IMR-90 (cell line): Measurements from ENCODE around the gene CEP170B. TPM values are rescaled to one million over a fixed set of nuclear protein-coding genes. Genes with fewer than 3 reads are reported as not detected.

ENCODE experiments used
- ATAC-seq: fragments of 200-7000 bp; cut with Tn5 transposase; 2 replicates; pipeline ENCODE4 v1.9.1; 2020; ENCODE audit warnings: low read depth, mild to moderate bottlenecking, moderate library complexity
- BruUV-seq: library from RNA; stranded (reverse); fragments of 400-500 nt; replicated peaks from 2 replicates; lab custom pipeline; 2021; lab: Mats Ljungman, UMichigan
- CTCF ChIA-PET: fragments of 300-600 bp; formaldehyde crosslinking; extraction: SDS; loops from one replicate; lab custom pipeline; 2021; ENCODE audit warnings: antibody characterized with exemption; lab: Yijun Ruan, JAX
- POLR2A ChIA-PET: fragments of 300-600 bp; sonication (Branson Sonifier 250); formaldehyde crosslinking; loops from one replicate; lab custom pipeline; 2022; ENCODE audit warnings: antibody characterized with exemption; ENCODE audit not compliant: unreplicated experiment; lab: Charles Lee
- DNase-seq: peaks from one replicate; pipeline ENCODE4 v3.0.0; 2013
- H2AFZ ChIP-seq: replicated peaks from 2 replicates; pipeline ENCODE3; 2013; ENCODE audit warnings: low read length, mild to moderate bottlenecking; ENCODE audit not compliant: poor library complexity
- H2AK5ac ChIP-seq: 2 replicates; pipeline ENCODE4 v1.6.1; 2013; ENCODE audit warnings: low read depth, low read length, inconsistent platforms
- H2AK9ac ChIP-seq: replicated peaks from 2 replicates; pipeline ENCODE3; 2013; ENCODE audit warnings: mild to moderate bottlenecking, low read depth, low read length, moderate library complexity; ENCODE audit not compliant: poor library complexity
- H2BK120ac ChIP-seq: 2 replicates; pipeline ENCODE4 v1.6.1; 2013; ENCODE audit warnings: low read depth, low read length, inconsistent platforms
- H2BK15ac ChIP-seq: 3 replicates; pipeline ENCODE4 v1.6.1; 2013; ENCODE audit warnings: low read depth, low read length, inconsistent platforms
- H2BK20ac ChIP-seq: 2 replicates; pipeline ENCODE4 v1.6.1; 2013; ENCODE audit warnings: low read depth, mild to moderate bottlenecking, inconsistent platforms, low read length, moderate library complexity
- H2BK5ac ChIP-seq: 2 replicates; pipeline ENCODE4 v1.6.1; 2013; ENCODE audit warnings: mild to moderate bottlenecking, low read depth, low read length, inconsistent platforms; ENCODE audit not compliant: poor library complexity, severe bottlenecking
- H3K14ac ChIP-seq: replicated peaks from 2 replicates; pipeline ENCODE4 v1.6.1; 2013; ENCODE audit warnings: low read depth, low read length, inconsistent platforms
- H3K18ac ChIP-seq: 2 replicates; pipeline ENCODE4 v1.6.1; 2013; ENCODE audit warnings: low read depth, low read length, control low read depth
- H3K23ac ChIP-seq: 2 replicates; pipeline ENCODE4 v1.6.1; 2013; ENCODE audit warnings: low read depth, low read length, inconsistent platforms
- H3K27ac ChIP-seq: 2 replicates; pipeline ENCODE4 v1.5.1; 2013; ENCODE audit warnings: mild to moderate bottlenecking, control low read depth, low read length; ENCODE audit not compliant: insufficient read depth
- H3K27me3 ChIP-seq: 2 replicates; pipeline ENCODE4 v1.6.1; 2013; ENCODE audit warnings: low read length; ENCODE audit not compliant: control insufficient read depth, insufficient read depth
- H3K36me3 ChIP-seq: 2 replicates; pipeline ENCODE4 v1.6.1; 2013; ENCODE audit warnings: low read length, mixed read lengths; ENCODE audit not compliant: control insufficient read depth, insufficient read depth
- H3K4ac ChIP-seq: 2 replicates; pipeline ENCODE4 v1.6.1; 2013; ENCODE audit warnings: low read depth, low read length, inconsistent platforms
- H3K4me1 ChIP-seq: 2 replicates; pipeline ENCODE4 v1.6.1; 2013; ENCODE audit warnings: low read length, mixed read lengths; ENCODE audit not compliant: control insufficient read depth, insufficient read depth
- H3K4me2 ChIP-seq: 2 replicates; pipeline ENCODE4 v1.6.1; 2013; ENCODE audit warnings: low read depth, mild to moderate bottlenecking, control low read depth, low read length, moderate library complexity
- H3K4me3 ChIP-seq: 2 replicates; pipeline ENCODE4 v1.5.1; 2013; ENCODE audit warnings: low read depth, mild to moderate bottlenecking, control low read depth, low read length, moderate library complexity; ENCODE audit not compliant: insufficient read depth
- H3K56ac ChIP-seq: 2 replicates; pipeline ENCODE4 v1.6.1; 2013; ENCODE audit warnings: low read length, inconsistent platforms; ENCODE audit not compliant: insufficient read depth; ENCODE audit errors: extremely low read depth
- H3K79me1 ChIP-seq, 2 experiments: 2 replicates each; pipeline ENCODE4 v1.6.1; 2013; ENCODE audit warnings: low read length in 2 of 2, inconsistent platforms in 1 of 2, low read depth in 1 of 2
- H3K9ac ChIP-seq: 2 replicates; pipeline ENCODE4 v1.6.1; 2013; ENCODE audit warnings: low read depth, low read length, control low read depth
- H3K9me1 ChIP-seq: 2 replicates; pipeline ENCODE4 v1.6.1; 2013; ENCODE audit warnings: low read length, inconsistent platforms; ENCODE audit not compliant: insufficient read depth
- H3K9me3 ChIP-seq: 2 replicates; pipeline ENCODE4 v1.6.1; 2013; ENCODE audit warnings: low read length; ENCODE audit not compliant: control insufficient read depth, insufficient read depth
- H4K20me1 ChIP-seq: 2 replicates; pipeline ENCODE4 v1.6.1; 2013; ENCODE audit warnings: low read length, inconsistent platforms; ENCODE audit not compliant: insufficient read depth
- H4K5ac ChIP-seq: 2 replicates; pipeline ENCODE4 v1.6.1; 2013; ENCODE audit warnings: mild to moderate bottlenecking, low read depth, low read length, control low read depth
- H4K8ac ChIP-seq, 2 experiments: 2 replicates each; pipeline ENCODE4 v1.6.1; 2013; ENCODE audit warnings: low read depth in 2 of 2, low read length in 2 of 2, control low read depth in 1 of 2, inconsistent platforms in 1 of 2
- H4K91ac ChIP-seq: 2 replicates; pipeline ENCODE4 v1.6.1; 2013; ENCODE audit warnings: low read depth, low read length, inconsistent platforms; ENCODE audit not compliant: insufficient read depth
- CHD1 ChIP-seq: IDR thresholded peaks from 2 replicates; pipeline ENCODE4 v1.6.1; 2012; ENCODE audit warnings: low read depth, low read length, improper control_type of control experiment
- MAZ ChIP-seq: IDR thresholded peaks from 2 replicates; pipeline ENCODE4 v1.6.1; 2012; ENCODE audit warnings: low read depth, mild to moderate bottlenecking, low read length, improper control_type of control experiment, moderate library complexity, borderline replicate concordance
- RCOR1 ChIP-seq: IDR thresholded peaks from 2 replicates; pipeline ENCODE4 v1.6.1; 2012; ENCODE audit warnings: mild to moderate bottlenecking, low read length, improper control_type of control experiment; ENCODE audit not compliant: insufficient replicate concordance
- RFX5 ChIP-seq: IDR thresholded peaks from 2 replicates; pipeline ENCODE4 v1.8.0; 2012; ENCODE audit warnings: low read depth, mild to moderate bottlenecking, low read length, moderate library complexity
- USF2 ChIP-seq: fragments of 150-350 bp; IDR thresholded peaks from 2 replicates; pipeline ENCODE4 v1.6.1; 2017; ENCODE audit warnings: mild to moderate bottlenecking, antibody characterized with exemption, low read length, low read depth
- WGBS, 2 experiments: methylation state at CpG; one replicate each; pipeline versions ENCODE4 v1.1.5 to v1.1.7; 2013; ENCODE audit warnings: missing lambda C conversion rate in 2 of 2; ENCODE audit not compliant: insufficient read length in 1 of 2; ENCODE audit errors: extremely low coverage in 2 of 2; 5-methylcytosine and 5-hydroxymethylcytosine counted together
- dilution Hi-C: fragments of 300-500 bp; cut with HindIII; formaldehyde crosslinking; loops from one replicate; pipeline ENCODE4 v1.14.3; 2018; ENCODE audit warnings: low sequenced_read_pairs; ENCODE audit not compliant: unreplicated experiment
- in situ Hi-C: fragments of 300-500 bp; cut with MboI; formaldehyde crosslinking; loops from 3 replicates; pipeline ENCODE4 v1.14.3; 2019; ENCODE audit warnings: low sequenced_read_pairs, inconsistent platforms, mixed read lengths
- intact Hi-C: fragments of 100-400 bp; cut with micrococcal nuclease; formaldehyde crosslinking; loops from 2 replicates; pipeline ENCODE4 v1.10.0; 2022
- polyA plus RNA-seq, 3 experiments: library from polyadenylated mRNA; depleted of rRNA; stranded (reverse); fragments of >200 nt; gene quantifications; 2 replicates each; pipeline ENCODE4 v1.2.3, GENCODE V29; 2012; ENCODE audit warnings: low replicate concordance in 1 of 3
- total RNA-seq: library from RNA; depleted of rRNA; stranded (reverse); fragments of >200 nt; gene quantifications from 2 replicates; pipeline ENCODE4 v1.2.3, GENCODE V29; 2012

Gene CEP170B
- total and polyA plus RNA-seq, 2 of the 4 experiments (the other 2 are of a cell fraction): 3.6 to 13.1 TPM

- Histone ChIP-seq H4K91ac (no peak overlapping the region), H3K18ac (no peak overlapping the region), H3K79me1 (peaks cover 17 to 48% of the 10 kb centered on the region in 2 experiments), H3K14ac (no peak overlapping the region), H2BK120ac (no peak overlapping the region), H3K56ac (no peak overlapping the region), H3K9me1 (peaks cover 9% of the 10 kb centered on the region), H3K4me3 (no peak overlapping the region), H2AFZ (peak overlapping the region; percentile 32), H2BK15ac (no peak overlapping the region), H2AK5ac (no peak overlapping the region), H3K4me1 (peaks cover 5% of the 10 kb centered on the region), H4K20me1 (peaks cover 48% of the 10 kb centered on the region), H3K36me3 (peaks cover 21% of the 10 kb centered on the region), H3K23ac (no peak overlapping the region), H4K8ac (no peak overlapping the region), H2BK20ac (no peak overlapping the region), H3K9ac (no peak overlapping the region), H2BK5ac (no peak overlapping the region), H3K27ac (no peak overlapping the region), H3K27me3 (no peaks in the 10 kb centered on the region), H3K4ac (no peak overlapping the region), H3K9me3 (no peaks in the 10 kb centered on the region; the same call in 1 of the 2 replicates), H4K5ac (no peak overlapping the region), H3K4me2 (no peak overlapping the region), H2AK9ac (peak overlapping the region; percentile 65)
- no TSS peak for BruUV-seq
- TF ChIP-seq MAZ (peak; percentile 61), RCOR1 (no peak), RFX5 (no peak), CHD1 (no peak), USF2 (no peak)
- ChIA-PET POLR2A (no interaction called here), CTCF (no interaction called here)
- peak; percentile 81 for ATAC-seq
- WGBS, 2 experiments: 100% methylated on average over 1 of the region's 8 CpGs; no CpG with 5 or more reads in 1 of the 2 experiments
- dilution Hi-C loops (no loop called here), in situ Hi-C loops (no loop called here), intact Hi-C loops (no loop called here)
- peak; percentile 16 for DNase-seq
Measured at GRCh38 chr14:104876251-104876699, 11.2 kb downstream of the CEP170B start.
